ENCODE data around the gene BCAS4.
A peak's percentile ranks its signal among the peaks of the same experiment; 100 is the strongest.
"Not testable (repeated sequence)": the region's sequence is repeated elsewhere in the genome, so short reads cannot be mapped to it uniquely, and the experiment has no call there.

Gene BCAS4

DNA sequence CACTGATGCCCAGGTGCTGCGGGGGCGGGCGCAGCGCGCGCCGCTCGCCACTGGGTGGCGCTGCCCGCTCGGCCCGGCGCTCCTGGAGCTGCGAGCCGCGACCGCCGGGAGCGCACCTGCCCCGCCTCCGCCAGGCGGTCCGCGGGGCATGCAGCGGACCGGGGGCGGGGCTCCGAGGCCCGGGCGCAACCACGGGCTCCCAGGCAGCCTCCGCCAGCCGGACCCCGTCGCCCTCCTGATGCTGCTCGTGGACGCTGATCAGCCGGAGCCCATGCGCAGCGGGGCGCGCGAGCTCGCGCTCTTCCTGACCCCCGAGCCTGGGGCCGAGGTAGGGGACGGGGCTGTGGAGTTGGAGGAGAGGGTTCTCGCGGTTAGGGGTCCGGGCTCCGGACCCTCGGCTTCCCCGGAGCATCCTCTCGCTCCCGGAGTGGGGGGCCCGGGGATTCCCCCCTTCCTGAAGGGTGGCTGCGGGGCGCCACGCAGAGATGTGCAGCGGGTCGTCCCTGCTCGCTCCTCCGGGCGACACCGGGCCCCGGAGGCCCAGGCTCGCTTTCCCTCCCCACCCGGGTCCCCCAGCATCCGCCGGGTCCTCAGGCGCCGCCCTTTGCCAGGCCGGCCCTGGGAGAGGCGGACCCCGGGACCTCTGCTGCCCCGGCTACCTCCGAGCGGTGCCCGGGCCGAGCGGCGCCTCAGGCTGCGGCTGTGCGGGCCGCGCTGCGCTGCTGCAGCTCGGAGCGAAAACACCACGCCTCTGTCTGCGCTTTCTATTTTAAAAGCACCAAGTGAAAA is at the start of gene BCAS4:
BCAS4 (plus strand) TSS at position 216 of the 789 bp plus-strand sequence; CDS start at position 239, 23 bp downstream.
- peak; percentile 74 to 81 for DNase-seq

DNA sequence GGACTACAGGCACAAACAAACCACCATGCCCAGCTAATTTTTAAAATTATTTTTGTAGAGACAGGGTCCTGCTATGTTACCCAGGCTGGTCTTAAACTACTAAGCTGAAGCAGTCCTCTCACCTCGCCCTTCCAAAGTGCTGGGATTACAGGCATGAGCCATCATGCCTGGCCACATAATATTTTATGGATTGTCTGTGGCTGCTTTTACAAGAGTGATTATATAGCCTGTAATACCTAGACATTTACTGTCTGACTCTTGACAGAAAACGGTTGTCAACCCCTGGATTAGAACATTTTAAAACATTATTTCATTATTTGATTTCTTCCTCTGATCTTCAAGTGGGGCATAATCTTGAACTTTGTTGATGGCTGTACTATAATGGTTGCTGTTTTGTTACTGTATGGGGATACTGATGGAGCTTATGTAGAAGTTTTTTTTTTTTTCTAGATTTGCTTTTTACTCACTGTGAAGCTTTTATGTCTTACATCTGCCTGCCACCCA is 49.2 kb upstream of the BCAS4 start:
- DNase-seq: no peak

- DNase-seq: no peak
These were observed 48.5 kb upstream of the BCAS4 start for GRCh38 chr20:50746138-50746940.

GRCh38 chr20:50747275-50747674 is 47.6 kb upstream of the BCAS4 start:
- DNase-seq: no peak

DNA sequence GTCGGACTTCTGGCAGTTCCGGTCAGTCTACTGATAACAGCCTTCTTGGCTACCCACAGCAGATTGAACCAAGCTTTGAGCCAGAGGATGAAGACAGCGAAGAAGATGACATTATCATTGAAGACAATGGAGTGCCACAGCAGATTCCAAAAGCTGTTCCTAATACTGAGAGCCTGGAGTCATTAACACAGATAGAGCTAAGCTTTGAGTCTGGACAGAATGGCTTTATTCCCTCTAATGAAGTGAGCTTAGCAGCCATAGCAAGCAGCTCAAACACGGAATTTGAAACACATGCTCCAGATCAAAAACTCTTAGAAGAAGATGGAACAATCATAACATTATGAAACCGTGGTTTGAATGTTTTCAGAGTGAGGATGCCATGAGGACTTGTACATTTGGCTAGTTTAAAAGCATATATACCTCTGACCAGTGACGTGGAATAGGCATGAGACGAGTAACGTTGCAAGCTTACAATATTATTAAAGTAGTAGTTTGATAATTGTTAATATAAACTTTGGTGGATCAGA is 44.7 kb upstream of the BCAS4 start:
- no peak for DNase-seq

DNA sequence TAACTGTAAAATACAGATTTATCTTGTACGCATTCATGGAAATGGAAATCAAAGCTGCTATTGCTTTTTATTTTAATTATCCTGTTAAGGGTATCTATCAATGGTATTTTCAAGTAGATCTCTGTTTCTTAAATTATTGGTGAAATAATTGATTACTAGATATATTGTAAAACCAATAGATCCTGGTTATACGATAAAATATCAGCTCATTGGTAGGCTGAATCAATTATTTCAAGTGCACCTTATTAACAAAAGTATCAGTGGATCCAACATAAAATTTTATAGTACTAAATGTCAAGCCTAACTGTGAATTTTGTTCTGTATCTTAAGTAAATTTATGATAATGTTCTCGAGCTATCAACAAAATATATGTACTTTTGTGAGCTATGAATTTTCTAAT is 41.7 kb upstream of the BCAS4 start:
- DNase-seq: no peak

DNA sequence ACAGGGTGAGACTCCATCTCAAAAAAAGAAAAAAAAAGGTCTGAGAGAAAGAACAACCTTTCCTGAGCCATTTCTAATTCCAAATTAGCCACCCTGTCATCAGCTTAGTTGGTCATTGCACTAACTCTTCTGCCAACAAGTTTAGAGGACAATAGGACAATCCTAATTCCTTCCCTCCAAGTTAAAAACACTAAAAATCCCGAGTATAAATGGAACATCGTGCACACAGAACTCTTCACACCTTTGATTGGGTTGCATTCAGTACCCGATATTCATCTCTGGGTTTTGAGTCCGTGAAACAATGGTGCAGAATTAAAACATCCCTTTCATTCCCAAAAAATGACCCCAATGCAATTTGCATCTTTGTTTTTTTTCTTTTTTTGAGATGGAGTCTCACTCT is 40.4 kb upstream of the BCAS4 start:
- no peak for DNase-seq

- no peak for DNase-seq
These were observed 38.4 kb upstream of the BCAS4 start for GRCh38 chr20:50756447-50756846.

DNA sequence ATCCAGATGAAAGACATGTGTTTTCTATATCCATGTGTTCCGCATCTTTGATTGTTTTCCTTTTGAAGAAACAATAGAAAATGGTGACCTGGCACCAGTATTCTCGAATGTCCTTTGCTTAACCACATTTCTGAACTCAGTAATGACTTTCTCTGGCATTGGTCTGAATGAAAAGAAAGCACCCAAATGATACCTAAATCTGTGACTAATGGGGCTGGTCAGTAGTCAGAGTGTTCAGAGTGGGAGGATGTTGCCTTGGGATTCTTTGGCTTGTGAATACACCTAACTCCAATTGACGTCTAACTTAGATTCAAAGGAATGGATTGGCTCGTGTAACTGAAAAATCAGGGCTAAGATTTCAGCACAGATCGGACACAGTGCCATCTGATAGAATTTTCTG is 36.4 kb upstream of the BCAS4 start:
- no peak for DNase-seq

GRCh38 chr20:50758992-50759391 is 35.9 kb upstream of the BCAS4 start:
- no peak for DNase-seq

DNA sequence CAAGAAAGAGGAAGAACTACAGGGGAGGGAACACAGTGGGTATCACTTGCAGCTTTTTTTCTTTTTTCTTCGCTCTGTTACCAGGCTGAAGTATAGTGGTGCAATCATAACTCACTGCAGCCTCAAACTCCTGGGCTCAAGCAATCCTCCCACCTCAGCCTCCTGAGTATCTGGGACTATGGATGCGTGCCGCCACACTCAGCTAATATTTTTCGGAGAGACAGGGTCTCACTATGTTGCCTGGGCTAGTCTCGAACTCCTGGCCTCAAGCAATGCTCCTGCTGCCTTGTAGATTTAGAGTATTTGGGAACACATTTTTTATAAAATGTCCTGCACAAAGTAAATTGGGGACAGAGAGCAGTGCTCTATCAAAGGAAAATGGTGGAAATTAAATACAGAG is 35.2 kb upstream of the BCAS4 start:
- no peak for DNase-seq

DNA sequence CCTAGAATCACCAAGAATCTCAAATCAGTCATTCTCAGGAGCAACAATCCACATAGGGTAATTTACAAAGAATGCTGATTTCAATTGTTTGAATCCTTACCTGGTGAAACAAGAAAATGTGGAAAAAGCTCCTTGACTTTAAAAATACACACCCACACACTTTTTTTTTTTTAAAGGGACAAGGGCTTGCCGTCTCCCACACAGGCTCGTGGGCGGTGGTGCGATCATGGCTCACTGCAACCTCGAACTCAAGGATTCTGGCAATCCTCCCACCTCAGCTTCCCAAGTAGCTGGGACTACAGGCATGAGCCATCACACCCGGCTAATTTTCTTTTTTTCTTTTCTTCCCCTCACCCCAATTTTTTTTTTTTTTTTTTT is 32.8 kb upstream of the BCAS4 start:
- DNase-seq: no peak

GRCh38 chr20:50762435-50763220 is 32.2 kb upstream of the BCAS4 start:
- no peak for DNase-seq

GRCh38 chr20:50763550-50764458 is 31.1 kb upstream of the BCAS4 start:
- not testable (repeated sequence) for DNase-seq

DNA sequence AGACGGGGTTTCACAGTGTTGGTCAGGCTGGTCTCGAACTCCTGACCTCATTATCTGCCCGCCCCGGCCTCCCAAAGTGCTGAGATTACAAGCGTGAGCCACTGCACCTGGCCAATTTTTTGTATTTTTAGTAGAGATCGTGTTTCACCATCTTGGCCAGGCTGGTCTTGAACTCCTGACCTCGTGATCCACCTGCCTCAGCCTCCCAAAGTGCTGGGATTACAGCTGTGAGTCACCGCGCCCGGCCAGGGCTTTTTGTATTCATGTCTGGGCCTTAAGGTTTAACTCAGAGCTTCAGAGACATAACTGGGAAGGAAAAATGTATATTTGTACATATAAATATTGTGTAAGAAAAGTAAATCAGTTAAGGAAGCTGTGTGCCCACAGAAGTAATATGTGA is 29.6 kb upstream of the BCAS4 start:
- DNase-seq: not testable (repeated sequence)

GRCh38 chr20:50765674-50766073 is 29.2 kb upstream of the BCAS4 start:
- DNase-seq: no peak

- not testable (repeated sequence) for DNase-seq
These were observed 27.7 kb upstream of the BCAS4 start for GRCh38 chr20:50766955-50767809.

DNA sequence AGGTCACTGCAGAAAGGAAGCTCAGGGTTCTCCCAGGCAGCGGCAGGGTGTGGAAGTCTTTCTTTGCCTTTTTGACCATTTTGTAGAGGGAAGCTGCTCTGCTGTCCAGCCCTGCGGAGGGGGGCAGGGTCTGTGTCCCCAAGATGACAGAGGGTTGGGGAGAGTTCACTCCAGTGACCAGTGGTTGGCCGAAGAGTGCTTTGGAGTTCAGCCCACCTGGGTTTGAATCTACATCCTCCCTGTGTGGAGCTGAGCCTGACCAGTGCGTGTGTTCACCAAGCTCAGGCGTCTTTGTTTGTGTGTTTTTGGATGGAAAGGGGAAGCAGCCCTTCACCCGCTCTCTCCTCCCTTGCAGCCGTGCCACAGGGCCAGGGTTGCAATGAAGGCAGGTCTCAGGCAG is 25.9 kb upstream of the BCAS4 start:
- not testable (repeated sequence) for DNase-seq

DNA sequence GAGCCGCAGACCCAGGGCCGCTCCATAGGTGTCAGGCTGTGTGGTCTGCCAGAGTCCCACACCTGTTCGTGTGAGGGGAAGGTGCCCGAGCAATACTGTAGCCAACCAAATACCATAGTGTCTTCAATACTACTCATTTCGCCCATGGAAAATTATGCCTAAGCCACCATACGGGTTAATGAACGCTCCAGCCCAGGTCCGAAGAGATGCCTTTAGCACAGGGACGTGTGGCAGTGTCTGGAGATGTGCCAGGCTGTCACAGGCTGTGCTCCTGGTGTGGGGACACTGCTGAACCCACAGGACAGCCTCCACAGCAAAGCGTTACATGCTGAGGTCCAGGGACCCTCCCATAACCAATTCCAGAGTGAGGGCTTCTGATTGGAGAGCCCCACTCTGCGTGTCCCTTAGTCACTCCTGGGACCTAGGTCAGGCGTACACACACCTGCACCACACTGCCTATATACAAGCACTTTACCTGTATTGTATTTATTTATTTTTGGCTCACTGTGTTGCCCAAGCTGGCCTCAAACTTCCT is 25.2 kb upstream of the BCAS4 start:
- not testable (repeated sequence) for DNase-seq

GRCh38 chr20:50771419-50772080 is 23.3 kb upstream of the BCAS4 start:
- DNase-seq: not testable (repeated sequence)

All from activated CD4-positive, alpha-beta T cell treated with anti-CD3 and anti-CD28 coated beads for 4 hours (primary cell).